HG03066 (cell line): ENCODE results near the gene ZGPAT.

Experiments
- ATAC-seq: cut with Tn5 transposase; IDR thresholded peaks from one replicate; pipeline ENCODE4 v1.9.1; 2021; ENCODE audit warnings: low read depth; ENCODE audit not compliant: unreplicated experiment

ZGPAT gene

GRCh38 chr20:63742381-63743024 lies 34.7 kb downstream of the ZGPAT start:
- ATAC-seq: no peak

- no peak for ATAC-seq
Measured at GRCh38 chr20:63743210-63743970, 35.6 kb downstream of the ZGPAT start.

GRCh38 chr20:63744158-63744557 lies 36.3 kb downstream of the ZGPAT start:
- ATAC-seq: no peak

GRCh38 chr20:63744574-63745423 lies 37.0 kb downstream of the ZGPAT start:
- ATAC-seq: no peak

GRCh38 chr20:63745424-63745805 lies 37.6 kb downstream of the ZGPAT start:
- ATAC-seq: no peak

- ATAC-seq: no peak
Measured at GRCh38 chr20:63745961-63746731, 38.3 kb downstream of the ZGPAT start.

- no peak for ATAC-seq
Measured at GRCh38 chr20:63746751-63747315, 39.0 kb downstream of the ZGPAT start.

- ATAC-seq: no peak
Measured at GRCh38 chr20:63747622-63748069, 39.8 kb downstream of the ZGPAT start.

- no peak for ATAC-seq
Measured at GRCh38 chr20:63748070-63748933, 40.5 kb downstream of the ZGPAT start.

- ATAC-seq: no peak
Measured at GRCh38 chr20:63748934-63749270, 41.1 kb downstream of the ZGPAT start.

GRCh38 chr20:63749597-63750508 lies 42.0 kb downstream of the ZGPAT start:
- ATAC-seq: no peak

GRCh38 chr20:63750807-63751470 lies 43.1 kb downstream of the ZGPAT start:
- ATAC-seq: no peak

GRCh38 chr20:63751471-63752271 lies 43.8 kb downstream of the ZGPAT start:
- no peak for ATAC-seq

GRCh38 chr20:63752411-63753101 lies 44.7 kb downstream of the ZGPAT start:
- no peak for ATAC-seq

GRCh38 chr20:63753381-63753780 lies 45.5 kb downstream of the ZGPAT start:
- ATAC-seq: no peak

GRCh38 chr20:63754008-63754407 lies 46.2 kb downstream of the ZGPAT start:
- no peak for ATAC-seq
